Stimulated activated CD8-positive, alpha-beta memory T cell treated with anti-CD3 and anti-CD28 coated beads, Interleukin-2, amount 100 ng/mL, for 48 hours (primary cell): ENCODE results near the gene KLHL18.
"Not testable (repeated sequence)": the region's sequence is repeated elsewhere in the genome, so short reads cannot be mapped to it uniquely, and the experiment has no call there.

Source experiments
- DNase-seq, 2 donors: peaks; one replicate each; pipeline ENCODE4 v3.0.0-alpha.2; 2020; ENCODE audit warnings: low read depth in 2 of 2

Gene KLHL18

DNA sequence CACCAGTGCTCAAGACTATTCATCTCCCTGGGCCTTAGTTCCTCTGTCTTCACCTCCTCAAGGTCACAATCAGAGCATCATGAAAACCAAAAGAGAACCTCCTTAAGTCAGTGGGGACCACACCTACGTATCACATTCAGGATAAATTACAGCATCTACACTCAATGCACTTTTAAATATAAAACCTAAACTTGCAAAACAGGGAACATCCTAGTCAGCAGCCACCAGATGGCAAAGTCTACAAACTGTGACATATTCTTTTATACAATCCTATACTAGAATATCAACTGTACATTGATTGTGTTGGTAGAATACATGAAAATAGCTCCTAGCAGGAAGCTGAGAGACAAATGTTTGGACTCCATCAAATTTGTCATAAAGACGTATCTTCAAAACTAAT is 8.1 kb upstream of the KLHL18 start:
- DNase-seq, result no peak

GRCh38 chr3:47276558-47276957 is 6.2 kb upstream of the KLHL18 start:
- DNase-seq, result no peak

- no peak for DNase-seq
These were observed 2.2 kb upstream of the KLHL18 start for GRCh38 chr3:47280519-47280918.

GRCh38 chr3:47283193-47283537 is 421 bp downstream of the KLHL18 start:
- peak in 1 of 2 donors; percentile 9 for DNase-seq

DNA sequence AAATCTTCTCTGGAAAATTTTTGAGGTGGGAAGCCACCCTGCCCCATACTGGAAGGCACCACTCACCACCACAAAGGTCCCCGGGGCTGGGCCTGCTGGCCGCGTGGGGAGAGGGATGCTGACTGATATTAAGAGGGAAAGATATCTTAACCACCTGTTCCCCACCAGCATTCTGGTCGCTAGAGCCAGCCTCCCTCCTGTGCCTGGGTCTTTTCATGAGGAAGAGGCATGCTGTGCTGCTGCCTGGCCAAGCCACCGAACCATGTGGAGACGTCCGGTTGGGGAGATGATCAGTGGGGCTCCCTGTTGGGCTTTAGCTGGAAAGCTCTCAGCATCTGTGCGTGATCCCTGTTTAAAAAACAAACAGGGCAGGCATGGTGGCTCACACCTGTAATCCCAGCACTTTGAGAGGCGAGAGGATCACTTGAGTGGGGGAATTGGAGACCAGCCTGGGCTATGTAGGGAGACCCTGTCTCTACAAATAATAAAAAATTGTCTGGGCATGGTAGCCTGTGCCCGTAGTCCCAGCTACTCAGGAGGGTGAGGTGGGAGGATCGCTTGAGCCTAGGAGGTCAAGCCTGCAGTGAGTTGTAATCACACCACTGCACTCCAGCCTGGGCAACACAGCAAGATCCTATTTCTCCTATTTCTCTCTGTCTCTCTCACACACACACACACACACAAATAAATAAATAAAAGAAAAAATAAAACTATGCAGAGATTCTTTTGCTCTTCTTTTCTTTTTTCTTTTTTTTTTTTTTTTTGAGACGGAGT is 1.0 kb downstream of the KLHL18 start:
- DNase-seq, result peak; percentile 19 to 23

DNA sequence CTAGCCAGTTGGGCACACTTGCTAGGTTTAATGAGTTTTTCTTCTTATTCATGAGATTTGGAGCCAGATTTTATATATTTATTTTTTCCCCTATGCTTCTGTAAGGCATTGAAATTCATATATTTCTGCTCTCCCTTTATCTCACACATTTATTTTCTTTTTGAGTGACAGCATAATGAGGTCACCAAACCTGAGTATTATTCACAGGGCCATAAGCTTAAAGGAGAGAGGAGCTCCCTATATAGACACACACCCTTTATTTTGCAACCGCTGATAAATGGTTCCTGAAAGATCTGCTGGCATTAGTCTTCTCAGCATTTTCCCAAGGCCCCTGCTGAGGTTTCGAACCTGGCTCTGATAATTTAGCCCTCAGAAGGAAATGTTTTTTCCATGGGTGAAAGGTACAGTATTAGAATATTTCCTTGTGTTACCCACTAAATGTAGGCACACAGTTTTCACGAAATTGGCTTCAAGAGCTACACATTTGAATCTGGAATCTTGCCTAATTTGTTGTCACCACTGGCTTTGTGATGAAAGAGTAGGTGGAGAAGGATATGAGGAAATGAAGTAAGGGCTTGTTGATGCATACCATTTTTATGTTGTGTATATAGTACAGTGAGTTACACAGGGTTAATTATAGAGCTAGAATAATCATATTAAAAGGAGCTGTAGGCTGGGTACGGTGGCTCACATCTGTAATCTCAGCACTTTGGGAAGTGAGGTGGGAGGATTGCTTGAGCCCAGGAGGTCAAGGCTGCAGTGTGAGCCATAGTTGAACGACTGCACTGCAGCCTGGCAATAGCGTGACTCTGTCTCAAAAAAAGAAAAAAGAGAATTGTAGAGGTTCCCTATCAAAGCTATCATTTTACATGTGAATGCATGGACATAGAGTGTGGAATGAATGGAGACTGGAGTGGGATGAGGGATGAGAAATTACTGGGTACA is 6.5 kb downstream of the KLHL18 start:
- DNase-seq, result no peak

DNA sequence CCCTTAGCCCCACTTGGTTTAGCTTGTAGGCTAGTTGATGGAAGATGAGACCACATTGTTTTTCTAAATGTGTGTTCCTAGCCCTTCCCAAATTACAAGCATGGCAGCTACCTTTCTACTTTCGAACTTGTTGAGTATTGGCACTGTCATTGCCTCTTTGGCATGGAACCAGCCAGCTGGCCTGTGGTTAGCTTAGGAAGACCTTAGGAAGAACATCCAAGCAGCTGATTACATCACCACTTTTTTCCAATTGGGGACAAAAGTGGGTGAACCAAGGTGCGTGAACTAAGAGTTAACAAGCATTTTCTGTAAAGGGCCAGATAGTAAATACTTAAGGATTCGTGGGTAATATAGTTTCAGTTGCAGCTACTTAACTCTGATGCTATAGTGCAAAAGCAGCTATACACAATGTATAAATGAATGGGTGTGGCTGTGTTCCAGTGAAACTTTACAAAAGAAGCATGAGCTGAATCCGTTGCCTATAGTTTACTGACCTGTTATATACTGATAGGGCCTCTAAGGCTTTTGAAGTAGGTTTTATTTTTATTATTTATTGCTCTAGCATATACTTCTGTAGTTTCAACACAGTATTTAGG is 8.5 kb downstream of the KLHL18 start:
- no peak for DNase-seq

GRCh38 chr3:47291754-47292420 is 9.1 kb downstream of the KLHL18 start:
- not testable (repeated sequence) for DNase-seq

- DNase-seq, result no peak
These were observed 11.1 kb downstream of the KLHL18 start for GRCh38 chr3:47293822-47294221.

GRCh38 chr3:47294392-47294791 is 11.6 kb downstream of the KLHL18 start:
- no peak for DNase-seq

DNA sequence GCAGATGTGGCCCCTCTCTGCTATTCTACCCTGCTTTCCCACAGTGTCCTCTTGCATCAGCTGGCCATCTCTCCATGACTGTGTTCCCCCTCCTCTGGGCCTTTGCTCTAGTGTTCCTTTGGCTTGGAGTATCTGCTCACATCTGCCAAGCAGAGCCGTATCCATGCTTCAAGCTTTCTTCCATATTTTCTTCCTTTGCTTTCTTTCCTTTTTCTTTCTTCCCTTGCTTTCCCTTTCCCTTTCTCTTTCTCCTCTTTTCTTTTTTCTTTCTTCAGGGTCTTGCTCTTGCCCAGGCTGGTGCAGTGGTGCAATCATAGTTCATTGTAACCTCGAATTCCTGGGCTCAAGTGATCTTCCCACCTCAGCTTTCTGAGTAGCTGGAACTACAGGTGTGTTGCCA is 12.6 kb downstream of the KLHL18 start:
- no peak for DNase-seq

DNA sequence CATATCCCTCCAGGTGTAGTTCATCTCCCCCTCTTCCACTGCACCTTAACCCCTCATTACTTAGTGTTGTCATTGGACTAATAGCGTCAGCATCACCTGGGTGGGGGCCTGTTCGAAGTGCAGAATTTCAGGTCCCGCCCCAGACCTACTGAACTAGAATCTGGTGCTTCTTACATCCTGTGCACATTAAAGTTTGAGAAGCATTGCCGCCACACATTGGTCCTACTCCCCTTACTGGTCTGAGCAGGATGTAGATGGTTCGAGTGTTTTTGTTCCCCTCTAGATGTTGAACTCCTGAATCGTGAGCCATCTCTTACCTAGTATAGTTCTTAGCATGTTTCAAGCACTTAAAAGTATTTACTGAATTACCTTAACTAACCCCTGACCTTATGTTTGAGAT is 13.2 kb downstream of the KLHL18 start:
- no peak for DNase-seq

DNA sequence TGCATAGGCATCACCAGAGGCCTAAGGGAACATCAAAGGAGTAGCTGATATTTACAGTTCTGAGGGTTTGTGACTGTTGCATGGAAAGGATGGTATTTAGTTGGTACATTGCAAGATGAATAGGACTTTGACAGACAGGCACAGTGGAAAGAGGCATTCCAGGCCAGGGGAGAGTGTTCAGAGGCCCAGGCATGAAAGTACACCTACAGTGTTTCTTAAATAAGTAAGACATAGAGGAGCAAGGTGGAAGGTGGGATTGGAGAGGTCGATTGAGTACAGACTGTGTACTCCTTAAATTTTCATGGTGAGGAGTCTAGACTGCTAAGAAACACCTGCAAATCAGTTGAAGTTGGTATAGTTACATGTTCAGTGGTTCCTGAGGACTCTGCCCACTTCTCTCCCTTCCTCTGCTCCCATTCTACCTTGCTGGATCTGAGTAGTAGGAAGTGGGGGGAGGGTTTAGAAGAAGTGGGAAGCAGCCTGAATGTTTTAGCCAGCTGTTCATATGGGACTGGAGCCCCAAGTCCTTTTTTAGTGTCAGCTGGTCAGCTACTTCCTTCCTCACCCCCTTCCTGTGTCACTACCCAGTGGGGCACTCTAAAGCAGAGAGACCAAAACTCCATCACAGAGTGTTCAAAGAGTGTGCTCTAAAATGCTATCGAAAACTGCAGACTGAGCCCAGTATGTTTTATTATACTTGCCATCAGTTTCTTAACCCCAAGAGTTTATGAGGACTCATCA is 14.0 kb downstream of the KLHL18 start:
- DNase-seq, result no peak

DNA sequence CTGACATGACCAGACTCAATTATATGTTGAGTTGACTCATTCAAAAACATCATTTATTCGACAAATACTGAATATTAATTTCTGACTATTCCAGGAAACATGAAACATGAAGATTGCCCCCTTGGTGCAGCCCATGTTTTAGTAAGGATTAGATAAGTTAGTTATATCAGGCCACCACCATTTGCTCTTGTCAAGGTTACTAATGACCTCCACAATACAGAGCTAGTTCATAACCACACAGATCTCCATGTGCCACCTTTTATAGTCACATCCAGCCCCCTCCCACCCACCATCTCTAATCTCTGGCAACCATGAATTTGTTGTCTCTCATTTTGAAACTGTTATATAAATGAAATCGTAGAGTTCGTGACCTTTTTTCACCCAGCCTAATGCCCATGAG is 15.7 kb downstream of the KLHL18 start:
- no peak for DNase-seq

- no peak for DNase-seq
These were observed 16.9 kb downstream of the KLHL18 start for GRCh38 chr3:47299381-47300318.

DNA sequence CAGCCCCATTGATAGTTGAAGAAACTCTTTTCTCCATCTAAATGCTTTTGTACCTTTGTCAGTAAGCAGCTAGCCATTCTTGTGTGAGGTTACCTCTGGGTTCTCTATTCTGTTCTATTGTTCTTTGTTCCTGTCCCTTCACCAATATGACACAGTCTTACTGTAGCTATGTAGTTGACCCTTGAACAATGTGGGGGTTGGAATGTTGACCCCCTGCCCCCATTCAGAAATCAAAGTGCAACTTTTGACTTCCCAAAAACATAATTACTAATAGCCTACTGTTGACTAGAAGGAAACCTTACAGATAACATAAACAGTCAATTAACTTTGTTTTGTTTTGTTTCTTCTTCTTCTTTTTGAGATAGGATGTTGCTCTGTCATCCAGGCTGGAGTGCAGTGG is 18.7 kb downstream of the KLHL18 start:
- DNase-seq, result no peak

- DNase-seq, result no peak
These were observed 23.3 kb downstream of the KLHL18 start for GRCh38 chr3:47306022-47306421.

DNA sequence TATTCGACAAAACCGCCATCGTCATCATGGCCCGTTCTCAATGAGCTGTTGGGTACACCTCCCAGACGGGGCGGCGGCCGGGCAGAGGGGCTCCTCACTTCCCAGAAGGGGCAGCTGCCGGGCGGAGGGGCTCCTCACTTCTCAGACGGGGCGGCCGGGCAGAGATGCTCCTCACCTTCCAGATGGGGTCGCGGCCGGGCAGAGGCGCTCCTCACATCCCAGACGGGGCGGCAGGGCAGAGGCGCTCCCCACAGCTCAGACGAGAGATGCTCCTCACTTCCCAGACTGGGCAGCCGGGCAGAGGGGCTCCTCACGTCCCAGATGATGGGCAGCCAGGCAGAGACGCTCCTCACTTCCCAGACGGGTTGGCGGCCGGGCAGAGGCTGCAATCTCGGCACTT is 26.5 kb downstream of the KLHL18 start:
- not testable (repeated sequence) for DNase-seq

GRCh38 chr3:47310391-47310790 is 27.6 kb downstream of the KLHL18 start:
- no peak for DNase-seq

GRCh38 chr3:47313341-47314055 is 30.8 kb downstream of the KLHL18 start:
- DNase-seq, result no peak
